Stimulated activated CD4-positive, alpha-beta T cell treated with anti-CD3 and anti-CD28 coated beads, Interleukin-15, amount 100 ng/mL, for 1 hour (primary cell): Measurements from ENCODE around the gene NECTIN1.

Experiments
- DNase-seq, 2 donors: peaks; one replicate each; pipeline ENCODE4 v3.0.0-alpha.2; 2020; ENCODE audit warnings: low read depth in 1 of 2, low spot score in 1 of 2

The NECTIN1 gene

GRCh38 chr11:119755356-119756071 is 26.5 kb upstream of the NECTIN1 start:
- DNase-seq: no peak

- DNase-seq: no peak
Observed at GRCh38 chr11:119754656-119755355, 25.8 kb upstream of the NECTIN1 start.

DNA sequence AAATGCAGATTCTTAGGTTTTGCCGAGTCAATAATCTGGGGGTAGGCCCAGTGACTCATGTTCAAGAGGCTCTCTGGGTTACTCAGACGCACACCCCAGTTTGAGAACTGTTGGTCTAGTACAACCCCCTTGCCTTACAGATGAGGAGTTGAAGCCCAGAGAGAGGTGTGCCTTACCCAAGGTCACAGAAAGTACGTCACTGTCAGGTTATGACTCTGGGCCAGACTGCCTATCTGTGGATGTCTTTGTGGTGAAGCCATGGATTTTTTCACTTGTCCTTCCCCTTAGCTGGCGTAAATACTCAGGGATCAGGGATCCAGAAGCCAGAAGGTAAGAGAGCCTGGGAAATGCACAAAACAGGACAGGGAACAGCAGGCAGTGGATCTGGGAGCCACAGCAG is 25.2 kb upstream of the NECTIN1 start:
- no peak for DNase-seq

GRCh38 chr11:119752946-119753345 is 23.9 kb upstream of the NECTIN1 start:
- DNase-seq: no peak

DNA sequence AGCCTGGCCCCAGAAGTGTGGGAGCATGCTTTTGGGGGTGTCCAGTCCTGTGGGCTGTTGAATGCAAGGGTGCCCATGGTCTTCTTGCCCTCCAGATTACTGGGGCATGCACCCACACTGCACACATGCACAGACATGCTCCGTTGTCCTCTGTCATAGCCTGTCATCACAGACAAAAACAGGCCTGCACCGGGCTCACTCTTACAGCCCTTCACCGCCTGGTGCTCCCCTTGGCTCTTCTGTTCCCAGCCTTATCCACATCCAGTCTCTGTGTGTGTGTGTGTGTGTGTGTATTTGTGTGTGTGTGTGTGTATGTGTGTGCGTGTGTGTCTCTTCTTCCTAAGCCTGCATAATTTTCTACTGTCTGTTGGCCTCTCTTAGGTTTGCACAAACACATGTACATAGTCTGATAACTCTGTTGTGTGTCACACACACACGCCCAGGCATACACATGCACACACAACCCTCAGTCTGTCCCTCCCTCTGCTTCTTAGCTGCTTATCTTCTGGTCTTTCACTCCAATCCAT is 23.4 kb upstream of the NECTIN1 start:
- DNase-seq: no peak

GRCh38 chr11:119750056-119750455 is 21.1 kb upstream of the NECTIN1 start:
- no peak for DNase-seq

GRCh38 chr11:119749006-119749565 is 20.1 kb upstream of the NECTIN1 start:
- no peak for DNase-seq

GRCh38 chr11:119747868-119748660 is 19.1 kb upstream of the NECTIN1 start:
- no peak for DNase-seq

DNA sequence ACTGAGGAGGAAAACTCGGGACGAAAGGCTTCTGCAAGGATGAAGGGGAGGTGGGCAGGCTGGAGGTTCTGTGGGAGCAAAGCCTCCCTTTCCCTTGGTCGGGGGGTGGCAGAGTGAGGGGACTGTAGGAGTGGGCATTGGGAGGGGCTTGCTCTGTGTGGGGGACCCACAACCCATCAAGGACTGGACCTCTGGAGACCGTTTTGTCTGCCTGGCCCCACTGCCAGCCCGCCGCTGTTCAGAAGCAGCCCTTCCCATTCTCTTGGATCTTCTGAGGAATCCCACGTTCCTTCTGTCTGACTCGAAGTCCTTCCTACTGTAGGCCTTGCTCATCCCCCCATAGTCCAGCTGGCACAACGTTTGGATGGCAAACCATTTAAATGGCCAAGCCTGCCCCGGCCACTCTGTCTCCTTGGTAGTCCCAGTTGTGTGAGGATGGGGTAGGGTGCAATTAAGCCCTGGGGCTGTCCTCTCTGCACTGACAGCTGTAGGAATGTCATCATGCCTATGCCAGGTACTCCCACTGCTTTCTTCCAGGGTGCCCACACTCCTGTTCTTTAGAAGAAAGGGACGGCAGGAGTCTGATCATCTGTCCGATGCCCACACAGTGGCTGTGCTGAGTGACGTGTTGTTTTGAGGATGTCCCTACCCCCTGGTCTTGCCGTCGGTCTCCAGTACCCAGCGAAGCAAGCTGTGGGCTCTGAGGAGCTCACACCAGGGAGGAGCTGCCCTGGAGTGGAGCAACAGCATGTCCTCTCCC is 17.0 kb upstream of the NECTIN1 start:
- no peak for DNase-seq

- no peak for DNase-seq
Observed at GRCh38 chr11:119745112-119745511, 16.1 kb upstream of the NECTIN1 start.

DNA sequence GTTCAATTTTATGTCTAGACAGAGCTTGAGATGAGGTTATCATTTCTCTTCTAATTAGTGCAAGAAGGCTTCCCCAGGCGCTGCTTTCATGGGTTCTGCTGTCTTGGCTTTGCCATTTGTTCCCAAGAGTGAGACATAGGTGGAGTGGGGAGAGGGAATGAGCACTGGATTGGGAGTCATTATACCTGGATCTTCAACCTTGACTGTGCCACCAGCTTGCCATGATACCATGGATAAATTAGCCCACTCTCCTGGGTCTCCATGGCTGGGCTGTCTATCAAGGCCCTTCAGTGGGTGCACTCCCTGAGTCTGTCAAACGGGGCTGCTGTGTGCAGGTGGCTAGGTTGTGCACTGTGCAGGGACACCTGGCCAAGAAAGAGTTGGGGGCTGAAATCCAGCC is 15.6 kb upstream of the NECTIN1 start:
- DNase-seq: no peak

DNA sequence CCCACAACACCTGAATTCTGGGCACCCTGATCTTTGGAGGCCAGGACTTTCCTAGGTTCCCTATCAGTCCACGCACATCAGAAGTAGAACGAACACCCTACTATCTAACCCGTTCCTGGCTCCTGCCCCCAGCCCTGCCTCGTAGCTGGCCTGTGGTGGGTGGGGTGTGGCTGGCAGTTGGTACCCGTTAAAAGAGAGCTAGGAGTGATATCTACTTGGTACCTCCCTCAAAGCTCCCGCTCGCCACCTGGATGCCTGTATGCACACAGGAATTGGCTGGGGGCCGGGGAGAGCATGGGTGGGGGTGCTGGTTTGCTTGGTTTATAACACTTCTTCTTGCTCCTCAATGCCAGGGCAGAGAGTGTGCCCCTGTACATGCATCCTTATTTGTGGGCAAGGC is 14.0 kb upstream of the NECTIN1 start:
- no peak for DNase-seq

DNA sequence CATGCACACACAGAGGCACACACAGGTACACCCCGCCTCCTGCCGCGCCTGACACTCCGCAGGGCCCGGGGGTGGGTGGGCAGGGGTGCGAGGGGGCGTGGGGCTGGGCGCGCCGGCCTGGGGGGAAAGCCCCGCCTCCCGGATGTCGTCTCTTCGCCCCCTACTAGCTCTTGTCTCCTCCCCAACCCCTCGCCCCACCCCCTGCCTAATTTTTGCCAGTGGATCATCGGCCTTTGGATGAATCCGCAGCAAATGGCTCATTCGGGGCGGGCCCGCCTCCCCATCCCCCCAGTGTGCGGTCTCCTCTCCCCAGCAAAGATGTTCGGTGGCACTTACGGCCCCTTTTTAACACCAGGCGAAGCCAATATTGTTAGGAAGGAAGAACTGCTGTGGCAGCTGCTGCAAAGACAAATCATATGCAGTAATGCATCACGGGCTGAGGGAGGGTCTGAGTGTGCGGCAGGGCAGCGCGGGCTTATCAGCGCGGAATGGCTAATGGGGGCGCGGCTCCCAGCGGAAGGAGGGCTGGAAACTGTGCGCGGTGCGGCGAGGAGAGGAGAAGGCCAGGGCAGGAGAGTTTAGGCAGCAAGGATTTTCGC is 13.4 kb upstream of the NECTIN1 start:
- no peak for DNase-seq

DNA sequence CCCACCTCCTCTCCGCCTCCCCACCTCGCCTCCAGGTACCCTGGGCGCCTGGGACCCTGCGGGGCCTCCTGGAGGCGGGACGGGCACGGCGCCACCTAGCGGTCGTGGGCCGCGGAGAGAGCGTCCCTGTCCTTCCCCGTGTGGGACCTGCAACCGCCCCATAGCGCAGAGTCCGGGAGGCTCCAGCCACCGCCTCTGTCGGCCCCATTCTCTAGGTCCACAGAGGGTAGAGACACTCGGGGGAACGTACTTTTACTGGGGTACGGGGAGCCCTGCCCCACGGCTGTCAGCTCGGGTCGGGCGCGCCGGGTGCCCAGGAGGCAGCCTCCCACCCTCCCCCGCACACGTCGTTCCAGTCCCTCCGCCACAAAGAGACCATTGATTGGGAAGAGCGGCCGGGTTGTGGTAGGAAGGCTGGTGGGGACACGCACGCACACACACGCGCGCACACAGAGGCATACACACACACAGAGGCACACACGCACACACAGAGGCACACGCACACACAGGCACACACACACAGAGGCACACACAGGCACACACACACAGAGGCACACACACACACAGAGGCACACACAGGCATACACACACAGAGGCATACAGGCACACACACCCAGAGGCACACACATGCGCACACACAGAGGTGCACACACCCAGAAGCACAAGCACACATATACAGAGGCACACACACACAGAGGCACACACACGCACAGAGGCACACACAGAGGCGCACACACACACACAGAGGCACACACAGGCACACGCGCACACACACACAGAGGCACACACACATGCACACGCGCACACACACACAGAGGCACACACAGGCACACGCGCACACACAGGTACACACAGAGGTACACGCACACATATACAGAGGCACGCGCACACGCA is 12.6 kb upstream of the NECTIN1 start:
- peak; percentile 34 to 52 for DNase-seq

- no peak for DNase-seq
Observed at GRCh38 chr11:119739975-119740374, 11.0 kb upstream of the NECTIN1 start.

- no peak for DNase-seq
Observed at GRCh38 chr11:119739021-119739703, 10.2 kb upstream of the NECTIN1 start.

DNA sequence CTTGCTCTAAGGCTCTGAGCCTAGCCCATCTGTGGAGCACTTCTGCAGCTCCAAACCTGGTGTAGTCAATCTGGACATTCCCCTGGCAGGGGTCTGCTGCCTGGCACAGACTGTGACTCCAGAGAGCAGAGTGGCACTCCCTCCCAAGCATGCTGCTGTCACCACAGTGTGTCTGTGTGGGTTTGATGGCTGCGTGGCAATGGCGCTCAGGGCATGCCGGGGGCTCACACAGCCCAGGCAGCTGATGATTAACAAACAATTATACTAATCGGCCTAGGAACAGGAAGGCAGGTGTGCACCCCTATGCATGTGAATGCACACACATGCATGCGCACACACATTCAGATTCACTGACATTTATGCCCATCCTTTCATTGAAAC is 9.0 kb upstream of the NECTIN1 start:
- no peak for DNase-seq

DNA sequence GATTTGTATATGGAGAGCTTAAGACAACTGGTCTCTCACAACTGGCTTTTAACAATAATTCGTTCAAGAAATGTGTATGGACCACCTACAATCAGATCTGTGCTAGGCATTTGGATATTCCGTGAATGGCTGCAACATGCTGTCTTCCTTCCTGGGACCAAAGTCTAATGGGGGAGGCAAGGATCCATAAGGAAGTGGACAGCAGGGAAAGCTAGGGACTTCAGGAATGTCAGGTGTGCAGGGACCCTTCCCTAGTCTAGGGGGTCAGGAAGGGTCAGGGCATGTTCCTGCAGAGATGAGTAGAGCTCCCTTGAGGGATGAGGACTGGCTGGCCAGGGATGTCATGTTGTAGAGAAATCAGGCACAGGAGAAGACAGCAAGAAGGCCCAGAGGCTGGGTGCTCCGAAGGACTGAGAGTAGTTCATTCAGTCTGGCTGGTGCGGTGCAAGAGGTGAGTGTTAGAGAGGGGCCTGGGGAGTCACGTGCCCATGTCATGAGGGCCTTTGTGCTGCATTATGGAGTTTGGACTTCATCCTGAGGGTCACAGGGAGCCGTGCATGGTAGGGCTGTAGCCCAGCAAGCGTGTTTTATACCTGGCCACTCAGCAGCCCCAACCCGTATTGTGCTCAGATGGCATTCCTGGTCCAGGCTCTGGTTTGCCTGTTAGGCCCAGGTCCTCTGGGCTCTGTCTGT is 8.5 kb upstream of the NECTIN1 start:
- DNase-seq: no peak
